ENCODE data around the gene CDH4.
"Not testable (repeated sequence)": the region's sequence is repeated elsewhere in the genome, so short reads cannot be mapped to it uniquely, and the experiment has no call there.

CDH4 gene

DNA sequence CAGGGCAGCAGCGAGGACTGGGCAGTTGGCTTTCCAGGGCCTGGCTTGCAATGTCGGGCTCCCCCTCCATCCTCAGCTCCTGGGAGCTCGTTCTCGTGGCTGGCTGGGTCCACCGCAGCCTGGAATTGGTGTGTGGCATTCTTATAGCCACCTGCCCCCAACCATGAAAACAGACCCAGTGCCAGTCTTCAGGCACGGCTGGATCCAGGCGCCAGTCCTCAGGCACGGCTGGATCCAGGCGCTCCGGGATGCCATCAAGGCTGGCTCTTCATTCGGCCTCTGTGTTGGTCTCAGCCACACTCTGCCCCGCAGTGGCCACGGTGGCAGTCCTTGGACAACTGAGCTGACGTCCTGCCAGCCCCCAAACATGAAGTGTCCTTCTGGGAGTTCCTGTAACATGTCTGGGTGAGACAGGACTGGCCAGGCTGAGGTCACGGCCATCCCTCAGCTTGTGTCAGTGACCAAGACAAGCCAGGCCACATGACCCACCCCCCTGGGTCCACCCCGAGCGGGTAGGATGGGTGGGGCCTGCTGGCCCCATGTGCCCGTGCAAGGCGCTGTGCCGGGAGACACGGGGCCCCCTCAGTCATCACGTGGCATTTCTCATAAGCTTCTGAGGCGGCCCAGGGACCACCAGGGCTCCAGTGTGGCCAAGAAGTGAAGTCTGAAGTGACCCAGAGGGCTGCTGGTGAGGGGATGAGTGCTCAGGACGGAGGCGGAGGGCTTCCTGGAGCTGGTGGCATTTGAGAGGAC is 714.6 kb downstream of the CDH4 start:
- DNase-seq (ENCODE audit: low read depth): no peak

DNA sequence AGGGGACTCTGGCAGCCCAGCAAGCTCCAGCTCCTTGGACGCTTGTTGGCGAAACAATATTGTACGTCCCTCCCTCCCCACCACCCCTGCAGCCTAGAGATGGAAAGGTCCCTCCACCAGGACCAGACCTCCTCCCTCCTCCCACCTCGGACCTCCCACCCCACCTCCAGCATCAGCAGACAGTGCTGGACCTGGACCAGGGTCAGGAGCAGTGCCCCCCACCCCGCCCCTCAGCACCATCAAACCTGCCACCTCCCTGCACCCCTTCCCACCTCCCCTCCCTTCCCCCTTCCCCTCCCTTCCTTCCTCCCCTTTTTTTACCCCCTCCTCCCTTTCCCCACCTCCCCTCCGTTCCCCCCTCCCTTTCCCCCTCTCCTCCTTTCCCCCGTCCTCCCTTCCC is 715.2 kb downstream of the CDH4 start:
- DNase-seq (ENCODE audit: low read depth): no peak

DNA sequence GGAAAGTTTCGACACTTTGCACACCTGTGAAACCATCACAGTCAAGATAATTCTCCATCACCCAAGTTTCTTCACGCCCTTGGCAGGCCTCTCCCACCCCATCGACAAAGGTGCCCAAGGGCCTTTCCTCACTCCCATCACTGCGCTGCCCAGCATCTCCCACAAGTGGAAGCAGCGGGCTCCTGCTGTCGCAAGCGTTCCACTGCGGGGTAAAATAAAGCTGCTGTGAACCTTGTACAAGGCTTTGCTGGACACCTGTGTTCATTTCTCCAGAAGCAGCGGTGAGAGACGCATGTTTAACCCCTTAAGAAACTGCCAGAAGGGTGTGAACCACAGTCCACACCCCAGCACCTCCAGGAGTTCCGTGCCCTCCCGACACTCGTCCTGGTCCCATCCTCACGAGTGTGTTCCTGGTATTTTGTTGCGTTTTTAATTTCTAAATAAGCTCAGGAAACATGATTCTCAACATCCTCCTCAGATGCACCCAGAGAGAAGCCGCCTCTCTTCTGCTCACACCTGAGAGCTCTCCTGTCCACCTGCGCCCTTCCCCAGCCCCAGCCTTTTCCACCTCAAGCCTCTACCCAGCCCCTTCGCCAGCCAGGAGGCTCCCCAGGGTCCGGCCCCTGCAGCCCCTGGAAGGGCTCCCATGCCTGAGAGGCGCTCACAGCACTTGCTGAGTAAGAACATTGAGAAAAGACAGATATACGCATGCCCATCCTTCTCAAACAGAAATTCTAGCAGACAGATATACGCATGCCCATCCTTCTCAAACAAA is 716.2 kb downstream of the CDH4 start:
- no peak for DNase-seq (ENCODE audit: low read depth)

DNA sequence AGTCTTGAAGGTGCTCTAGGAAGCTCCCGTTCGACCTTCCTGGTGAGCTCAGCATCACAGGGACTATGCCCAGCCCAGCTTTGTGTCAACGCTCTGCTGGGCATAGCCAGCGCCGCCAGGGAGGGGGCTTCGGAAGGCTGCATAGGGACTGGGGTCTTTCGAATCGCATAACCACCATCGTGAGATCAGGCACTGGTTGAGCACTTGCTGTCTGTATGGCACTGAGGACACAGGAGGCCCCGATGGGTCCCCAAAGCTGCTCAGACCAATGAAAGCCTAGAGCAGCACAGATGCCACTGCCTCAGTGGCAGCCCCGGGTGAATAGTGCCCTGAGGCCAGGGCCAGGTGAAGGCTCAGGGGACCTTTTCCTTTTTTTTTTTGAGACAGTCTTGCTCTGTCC is 716.9 kb downstream of the CDH4 start:
- no peak for DNase-seq (ENCODE audit: low read depth)

DNA sequence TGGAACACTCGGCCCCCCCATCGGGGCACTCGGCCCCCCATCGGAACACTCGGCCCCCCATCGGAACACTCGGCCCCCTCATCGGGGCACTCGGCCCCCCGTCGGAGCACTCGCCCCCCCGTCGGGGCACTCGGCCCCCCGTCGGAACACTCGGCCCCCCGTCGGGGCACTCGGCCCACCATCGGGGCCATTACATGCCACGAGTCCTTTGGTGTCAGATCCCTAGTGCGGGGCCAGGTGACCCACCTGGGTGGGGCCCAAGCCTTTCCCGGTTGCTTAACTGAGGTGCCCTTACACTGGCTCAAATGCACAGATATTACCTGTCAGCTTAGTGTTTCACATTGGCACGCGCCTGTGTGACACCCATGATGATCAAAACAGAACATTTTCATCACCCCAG is 717.7 kb downstream of the CDH4 start:
- DNase-seq (ENCODE audit: low read depth): no peak

DNA sequence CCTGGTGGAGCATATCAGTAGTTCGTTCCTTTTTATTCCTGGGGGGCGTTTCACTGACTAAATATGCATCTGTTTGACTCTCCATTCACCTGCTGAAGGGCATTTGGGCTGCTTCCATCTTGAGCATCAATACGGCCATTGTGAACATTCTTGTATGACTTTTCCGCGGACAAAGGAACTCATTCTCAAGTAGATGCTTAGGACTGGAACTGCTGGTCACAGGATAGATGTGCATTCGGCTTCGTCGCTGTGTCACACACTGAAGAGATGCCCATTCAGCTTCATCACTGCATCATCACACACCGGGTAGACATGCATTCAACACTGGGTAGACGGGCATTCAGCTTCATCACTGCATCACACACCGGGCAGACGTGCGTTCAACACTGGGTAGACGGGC is 718.3 kb downstream of the CDH4 start:
- no peak for DNase-seq (ENCODE audit: low read depth)

DNA sequence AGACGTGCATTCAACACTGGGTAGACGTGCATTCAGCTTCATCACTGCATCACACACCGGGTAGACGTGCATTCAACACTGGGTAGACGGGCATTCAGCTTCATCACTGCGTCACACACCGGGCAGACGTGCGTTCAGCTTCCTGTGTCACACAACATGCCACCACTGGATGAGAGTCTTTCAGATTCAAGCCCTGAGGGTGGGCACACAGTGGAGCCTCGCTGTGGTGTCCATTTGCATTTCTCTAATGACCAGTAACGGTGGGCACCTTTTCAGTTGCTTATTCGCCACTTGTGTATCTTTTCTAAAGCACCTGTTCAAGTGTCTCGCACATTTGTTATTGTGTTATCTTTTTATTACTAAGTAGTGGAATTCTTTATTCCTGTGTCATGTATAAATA is 719.5 kb downstream of the CDH4 start:
- not testable (repeated sequence) for DNase-seq (ENCODE audit: low read depth)

DNA sequence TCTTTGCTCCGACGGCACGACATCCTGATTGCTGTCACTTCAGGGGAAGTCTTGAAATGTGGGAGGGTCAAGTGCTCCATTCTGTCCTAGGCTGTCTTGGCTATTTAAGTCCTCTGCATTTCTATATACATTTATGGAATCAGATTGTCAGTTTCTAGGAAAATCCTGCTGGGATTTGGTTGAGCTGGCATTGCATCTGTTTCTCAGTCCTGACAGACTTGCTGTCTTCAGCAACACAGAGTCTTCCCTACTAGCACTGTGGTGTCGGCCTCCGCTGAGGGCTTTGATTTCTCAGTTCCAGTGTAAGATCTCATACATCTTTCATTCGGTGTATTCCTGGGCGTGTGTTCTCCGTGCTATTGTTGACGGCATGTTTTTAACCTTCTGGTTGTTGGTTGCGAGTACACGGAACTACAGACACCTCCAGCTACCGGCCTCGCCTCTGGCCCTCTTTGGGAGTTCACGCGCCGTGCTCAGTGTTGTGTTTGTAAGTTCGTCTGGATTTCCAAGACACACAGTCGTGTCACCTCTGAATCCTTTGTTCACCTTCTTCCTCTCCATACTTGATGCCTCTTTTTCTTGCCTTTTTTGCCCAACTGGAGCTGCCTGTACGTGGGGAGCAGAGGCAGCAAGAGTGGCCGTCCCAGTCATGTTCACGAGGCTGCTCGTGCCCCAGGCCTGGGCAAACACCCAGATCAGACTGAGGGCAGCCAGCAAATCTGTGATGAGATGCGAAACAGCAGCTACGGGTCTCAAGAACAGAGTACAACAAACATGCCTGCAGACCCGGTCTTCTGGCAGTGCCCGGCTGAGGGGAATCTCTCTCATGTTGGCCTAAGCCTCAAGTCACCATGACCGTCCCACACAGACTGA is 720.8 kb downstream of the CDH4 start:
- no peak for DNase-seq (ENCODE audit: low read depth)

DNA sequence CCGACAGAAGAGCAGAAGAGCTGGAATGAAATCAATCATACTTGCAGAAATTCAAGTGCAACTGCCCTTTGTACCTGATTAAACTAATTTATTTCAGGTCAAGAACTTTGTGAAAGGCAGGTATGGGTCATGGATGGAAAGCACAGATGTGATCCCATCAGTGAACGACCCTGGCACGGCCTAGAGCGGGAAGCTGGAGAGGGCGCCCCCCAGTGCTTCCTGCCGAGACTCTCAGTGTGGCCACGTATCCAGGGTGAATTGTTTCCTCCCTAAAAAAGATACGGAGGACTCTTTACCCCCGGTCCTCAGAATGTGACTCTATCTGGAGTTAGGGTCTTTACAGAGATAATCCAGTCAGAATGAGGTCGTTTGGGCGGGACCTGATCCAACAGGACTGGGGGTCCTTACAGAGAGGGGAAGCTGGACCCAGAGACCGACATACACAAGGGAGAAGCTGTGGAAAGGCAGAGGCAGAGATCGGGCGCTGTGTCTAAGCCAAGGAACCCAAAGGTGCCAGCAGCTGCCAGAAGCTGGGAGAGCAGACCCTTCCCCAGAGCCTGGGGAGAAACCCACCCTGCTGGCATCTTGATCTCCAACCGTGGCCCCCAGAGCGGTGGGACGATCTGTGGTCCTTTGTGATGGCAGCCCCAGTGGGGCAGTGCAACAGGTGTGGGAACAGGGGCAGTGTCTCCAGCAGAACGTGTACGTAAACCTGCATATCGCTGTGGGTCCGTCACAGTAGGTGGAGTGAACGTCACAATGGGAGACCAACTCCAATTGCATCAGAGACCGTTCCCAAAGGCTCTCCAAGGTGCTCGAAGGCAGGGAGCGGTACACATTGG is 721.7 kb downstream of the CDH4 start:
- no peak for DNase-seq (ENCODE audit: low read depth)

DNA sequence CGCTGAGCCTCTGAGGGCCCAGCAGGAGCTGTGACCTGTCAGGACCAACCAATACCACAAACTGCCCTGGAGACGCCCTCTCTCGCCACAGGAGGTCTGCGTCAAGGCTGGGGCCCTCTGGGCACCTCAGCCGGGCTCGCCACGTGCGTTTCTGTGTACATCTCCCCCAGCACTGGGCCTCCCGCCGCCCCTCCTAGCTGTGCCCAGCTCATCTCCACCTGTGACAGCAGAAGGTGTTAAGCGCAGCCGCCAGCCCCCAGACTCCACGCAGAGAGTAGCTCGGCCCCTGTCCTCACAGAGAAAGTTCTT is 722.2 kb downstream of the CDH4 start:
- no peak for DNase-seq (ENCODE audit: low read depth)

DNA sequence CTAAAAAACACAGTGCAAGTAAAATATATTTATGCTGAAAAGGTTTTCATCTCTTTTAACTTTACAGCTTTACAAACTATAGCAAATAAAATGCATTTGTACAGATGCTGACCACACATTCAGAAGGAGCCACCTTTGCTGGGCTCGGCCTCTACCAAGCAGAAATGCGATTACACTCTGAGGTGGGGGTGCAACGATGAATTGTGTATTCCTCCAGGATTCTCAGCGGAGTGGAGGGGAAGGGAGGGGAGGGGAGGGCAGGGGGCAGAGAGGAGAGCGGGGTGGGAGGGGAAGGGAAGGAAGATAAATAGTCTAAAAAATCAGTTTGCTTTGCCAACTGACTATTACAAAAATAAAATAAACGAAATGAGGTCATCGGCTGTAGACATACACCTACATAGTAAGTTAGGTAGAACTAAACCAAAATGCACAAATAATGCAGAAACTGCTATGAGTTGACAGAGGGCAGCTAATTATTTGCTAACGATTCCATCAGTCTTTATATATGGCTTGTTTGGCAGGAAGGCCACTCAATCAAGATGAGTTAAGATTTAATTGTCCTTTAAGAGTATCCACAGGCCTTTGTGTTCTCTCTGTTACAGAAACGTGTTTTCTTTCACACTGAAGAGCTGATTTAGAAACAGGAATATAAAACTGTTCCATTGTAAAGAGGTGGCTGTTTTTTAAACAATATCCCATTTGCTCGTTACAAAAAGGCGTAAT is 723.5 kb downstream of the CDH4 start:
- no peak for DNase-seq (ENCODE audit: low read depth)

DNA sequence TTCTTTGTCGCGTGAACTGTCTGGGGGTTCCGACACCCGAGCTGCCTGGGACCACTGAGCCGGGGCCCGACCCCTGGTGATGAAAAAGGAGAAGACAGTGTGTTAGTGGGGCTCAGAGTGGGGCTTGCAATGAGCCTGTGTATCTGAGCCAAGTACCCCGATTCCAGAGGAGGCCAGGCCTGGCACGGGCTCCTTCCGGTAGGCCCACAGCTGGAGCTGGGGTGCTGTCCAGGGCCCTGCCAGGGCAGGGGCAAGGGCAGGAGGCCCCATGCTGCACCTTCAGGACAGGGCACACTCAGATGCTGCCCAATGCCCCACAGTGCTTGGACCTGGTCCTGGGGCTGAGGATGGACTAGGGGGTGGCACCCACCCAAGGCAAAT is 724.2 kb downstream of the CDH4 start:
- DNase-seq (ENCODE audit: low read depth): no peak

DNA sequence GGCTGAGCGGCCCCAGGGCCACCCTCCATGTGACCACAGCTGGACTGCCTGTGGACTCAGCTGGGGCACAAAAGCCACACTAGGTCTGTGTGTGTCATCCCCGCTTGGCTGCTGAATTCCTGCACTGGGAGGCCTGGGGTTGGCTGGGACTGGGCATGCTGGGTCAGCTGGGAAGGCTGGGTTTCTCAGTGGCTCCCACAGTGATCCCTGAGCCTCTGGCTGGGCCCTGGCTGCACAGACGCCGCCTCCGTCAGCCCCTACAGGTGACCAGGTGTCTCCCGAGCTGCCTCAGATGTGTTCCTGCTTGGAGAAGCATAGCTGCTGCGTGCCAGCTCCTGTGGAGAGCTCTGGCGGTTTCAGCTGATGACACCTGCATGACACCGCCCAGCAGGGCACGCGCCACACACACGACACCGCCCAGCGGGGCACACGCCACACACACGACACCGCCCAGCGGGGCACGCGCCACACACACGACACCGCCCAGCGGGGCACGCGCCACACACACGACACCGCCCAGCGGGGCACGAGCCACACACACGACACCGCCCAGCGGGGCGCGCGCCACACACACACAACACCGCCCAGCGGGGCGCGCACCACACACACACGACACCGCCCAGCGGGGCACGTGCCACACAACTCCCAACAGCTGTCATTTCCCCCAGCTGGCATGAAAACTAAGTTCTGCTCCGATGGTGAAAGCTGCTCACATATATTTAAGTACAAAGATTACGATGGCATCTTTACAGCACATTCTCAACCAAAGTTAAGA is 724.8 kb downstream of the CDH4 start:
- no peak for DNase-seq (ENCODE audit: low read depth)

DNA sequence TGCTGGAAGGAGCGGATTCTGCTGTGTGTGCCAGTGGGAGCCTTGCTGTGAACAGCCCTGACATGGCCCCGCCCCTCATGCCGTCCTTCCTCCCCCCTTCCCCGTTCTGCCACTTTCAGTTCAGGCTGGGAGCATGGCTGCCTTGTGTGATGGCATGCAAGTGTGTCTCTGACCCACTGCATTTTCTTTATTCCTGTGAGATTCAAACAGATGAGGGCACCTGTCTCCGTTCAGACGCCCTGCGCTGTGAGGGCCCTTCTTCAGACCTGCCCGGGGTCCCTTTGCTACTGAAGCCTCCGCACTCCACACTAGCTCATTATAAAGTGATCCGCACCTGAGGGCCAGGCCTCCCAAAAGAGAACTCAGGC is 725.3 kb downstream of the CDH4 start:
- no peak for DNase-seq (ENCODE audit: low read depth)

DNA sequence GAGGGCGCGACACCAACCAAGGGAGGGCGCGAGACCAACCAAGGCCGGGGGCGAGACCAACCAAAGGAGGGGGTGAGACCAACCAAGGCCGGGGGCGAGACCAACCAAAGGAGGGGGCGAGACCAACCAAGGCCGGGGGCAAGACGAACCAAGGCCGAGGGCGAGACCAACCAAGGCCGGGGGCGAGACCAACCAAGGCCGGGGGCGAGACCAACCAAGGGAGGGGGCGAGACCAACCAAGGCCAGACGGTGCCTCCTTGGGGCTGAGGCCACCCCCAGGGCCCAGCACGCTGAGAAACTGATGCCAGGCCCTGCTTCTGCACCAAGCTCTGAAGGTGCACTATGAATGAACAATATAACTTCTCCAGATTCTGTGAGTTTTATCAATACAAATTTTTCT is 726.4 kb downstream of the CDH4 start:
- DNase-seq (ENCODE audit: low read depth): no peak

DNA sequence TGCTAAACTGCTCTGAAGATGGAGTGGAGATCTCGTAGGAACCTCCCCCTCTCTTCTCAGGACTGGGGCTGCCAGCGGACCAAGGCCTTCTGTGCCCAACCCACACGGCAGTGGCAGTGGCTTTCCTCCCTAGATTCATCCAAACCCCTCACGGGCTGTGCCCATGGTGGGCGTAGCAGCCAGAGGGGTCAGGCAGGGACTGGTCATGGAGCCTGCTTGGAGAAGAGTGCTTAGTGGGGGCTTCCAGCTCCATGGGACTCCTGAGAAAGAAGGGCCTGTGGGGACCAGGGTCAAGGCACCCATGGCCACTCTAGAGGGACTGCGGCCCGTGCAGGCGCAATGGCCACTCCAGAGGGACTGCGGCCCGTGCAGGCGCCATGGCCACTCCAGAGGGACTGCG is 727.0 kb downstream of the CDH4 start:
- DNase-seq (ENCODE audit: low read depth): no peak

DNA sequence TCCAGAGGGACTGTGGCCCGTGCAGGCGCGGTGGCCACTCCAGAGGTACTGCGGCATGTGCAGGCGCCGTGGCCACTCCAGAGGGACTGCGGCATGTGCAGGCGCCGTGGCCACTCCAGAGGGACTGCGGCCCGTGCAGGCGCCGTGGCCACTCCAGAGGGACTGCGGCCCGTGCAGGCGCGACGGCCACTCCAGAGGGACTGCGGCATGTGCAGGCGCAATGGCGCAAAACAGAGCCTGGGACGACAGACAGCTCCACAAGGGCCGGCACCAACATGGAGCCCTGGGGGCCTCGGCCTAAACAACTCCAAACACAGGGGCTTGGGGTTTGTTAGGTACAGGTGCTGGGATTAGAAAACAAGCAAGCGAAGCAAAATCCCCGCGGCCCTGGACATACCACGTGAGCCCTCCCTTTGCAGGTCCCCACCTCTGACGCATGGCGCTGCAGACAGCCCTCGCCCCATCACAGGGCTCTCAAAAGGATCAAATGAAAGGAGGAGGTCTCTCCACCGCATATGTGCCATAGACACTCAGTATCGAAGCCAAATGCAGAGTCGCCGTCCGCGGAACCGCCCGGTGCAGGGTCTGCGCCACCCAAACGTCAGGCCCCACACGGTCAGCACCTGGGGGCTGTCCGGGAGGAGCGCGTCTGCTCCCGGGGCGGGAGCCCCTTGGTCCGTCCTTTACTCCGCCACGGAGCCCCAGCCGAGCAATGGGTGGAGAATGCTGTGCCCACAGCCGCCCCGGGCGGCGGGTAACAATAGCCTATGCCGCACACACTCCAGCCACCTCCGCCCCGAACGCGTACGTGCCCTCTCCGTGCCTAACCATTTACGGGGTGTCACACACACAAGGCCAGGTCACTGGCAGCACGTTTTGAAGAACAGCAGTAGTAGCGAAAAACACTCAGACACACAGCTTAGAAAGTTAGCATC is 727.9 kb downstream of the CDH4 start:
- DNase-seq (ENCODE audit: low read depth): no peak

DNA sequence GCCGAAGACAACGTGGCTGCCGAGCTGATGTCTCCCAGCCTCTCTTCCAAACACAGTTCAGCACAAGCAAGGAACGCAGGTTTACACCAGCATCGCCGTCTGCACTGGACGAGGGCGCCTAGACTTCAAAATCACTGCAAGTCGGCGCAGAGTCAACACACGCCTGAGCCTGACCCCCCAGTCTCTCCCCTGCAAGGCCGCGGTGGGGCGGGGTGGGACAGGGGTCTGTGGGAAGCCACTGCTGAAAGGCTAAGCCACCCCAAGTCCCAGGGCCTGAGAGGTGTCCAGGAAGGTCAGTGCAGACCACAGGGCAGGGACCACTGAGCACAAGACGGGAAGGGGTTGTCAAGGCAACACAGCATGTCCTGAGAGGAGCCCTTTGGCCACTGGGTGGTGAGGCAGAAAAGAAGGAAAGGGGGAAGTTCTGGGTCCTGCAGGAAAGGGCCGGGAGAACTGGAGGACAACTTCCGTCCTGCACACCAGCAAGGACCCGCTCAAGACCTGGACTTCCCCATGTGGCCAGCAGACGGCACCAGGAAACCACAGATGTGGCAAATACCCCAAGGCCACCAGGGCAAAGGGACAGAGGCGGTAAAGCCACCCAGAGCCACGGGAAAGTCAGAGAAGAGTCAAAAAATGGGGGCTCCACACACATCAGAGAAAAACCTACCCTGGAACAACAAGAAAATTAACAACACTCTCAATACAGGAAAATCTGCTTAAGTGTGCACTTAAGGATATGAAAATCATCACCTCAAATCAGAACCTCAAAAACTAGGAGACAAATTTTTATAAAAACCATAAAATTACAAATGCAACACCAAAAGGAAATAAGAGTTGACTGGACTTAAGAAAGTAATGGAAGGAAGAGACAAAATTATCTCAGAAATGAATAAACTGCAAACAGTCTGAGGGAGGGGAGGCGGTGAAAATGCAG is 728.9 kb downstream of the CDH4 start:
- no peak for DNase-seq (ENCODE audit: low read depth)
